Activated CD8-positive, alpha-beta memory T cell treated with anti-CD3 and anti-CD28 coated beads, Interleukin-2, amount 50 U/mL, for 24 hours (primary cell): Measurements from ENCODE around the gene CNDP1.
"Not testable (repeated sequence)": the region's sequence is repeated elsewhere in the genome, so short reads cannot be mapped to it uniquely, and the experiment has no call there.

ENCODE experiments used
- DNase-seq: peaks from one replicate; pipeline ENCODE4 v3.0.0-alpha.2; 2020; ENCODE audit errors: extremely low read depth

The CNDP1 gene

DNA sequence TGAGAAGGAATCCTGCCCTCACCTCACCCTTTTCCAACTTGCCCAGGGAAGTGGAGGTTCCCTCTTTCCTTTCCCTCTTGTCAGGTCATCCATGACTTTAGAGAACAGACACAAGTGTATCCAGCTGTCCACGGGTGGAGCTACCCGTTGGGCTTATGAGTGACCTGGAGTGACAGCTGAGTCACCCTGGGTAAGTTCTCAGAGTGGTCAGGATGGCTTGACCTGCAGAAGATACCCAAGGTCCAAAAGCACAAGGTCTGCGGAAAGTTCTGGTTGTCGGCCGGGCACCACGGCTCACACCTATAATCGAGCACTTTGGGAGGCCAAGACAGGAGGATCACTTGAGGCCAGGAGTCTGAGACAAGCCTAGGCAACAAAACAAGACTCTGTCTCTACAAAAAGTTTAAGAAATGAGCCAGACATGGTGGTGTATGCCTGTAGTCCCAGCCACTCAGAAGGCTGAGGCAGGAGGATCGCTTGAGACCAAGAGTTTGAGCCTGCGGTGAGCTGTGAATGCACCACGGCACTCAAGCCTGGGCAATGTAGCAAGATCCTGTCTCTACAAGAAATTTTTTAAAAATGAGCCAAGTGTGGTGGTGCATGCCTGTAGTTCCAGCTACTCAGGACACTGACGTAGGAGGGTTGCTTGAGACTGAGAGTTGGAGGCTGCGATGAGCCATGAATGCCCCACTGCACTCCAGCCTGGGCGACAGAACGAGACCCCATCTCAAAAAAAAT lies 14.0 kb upstream of the CNDP1 start:
- DNase-seq = no peak

DNA sequence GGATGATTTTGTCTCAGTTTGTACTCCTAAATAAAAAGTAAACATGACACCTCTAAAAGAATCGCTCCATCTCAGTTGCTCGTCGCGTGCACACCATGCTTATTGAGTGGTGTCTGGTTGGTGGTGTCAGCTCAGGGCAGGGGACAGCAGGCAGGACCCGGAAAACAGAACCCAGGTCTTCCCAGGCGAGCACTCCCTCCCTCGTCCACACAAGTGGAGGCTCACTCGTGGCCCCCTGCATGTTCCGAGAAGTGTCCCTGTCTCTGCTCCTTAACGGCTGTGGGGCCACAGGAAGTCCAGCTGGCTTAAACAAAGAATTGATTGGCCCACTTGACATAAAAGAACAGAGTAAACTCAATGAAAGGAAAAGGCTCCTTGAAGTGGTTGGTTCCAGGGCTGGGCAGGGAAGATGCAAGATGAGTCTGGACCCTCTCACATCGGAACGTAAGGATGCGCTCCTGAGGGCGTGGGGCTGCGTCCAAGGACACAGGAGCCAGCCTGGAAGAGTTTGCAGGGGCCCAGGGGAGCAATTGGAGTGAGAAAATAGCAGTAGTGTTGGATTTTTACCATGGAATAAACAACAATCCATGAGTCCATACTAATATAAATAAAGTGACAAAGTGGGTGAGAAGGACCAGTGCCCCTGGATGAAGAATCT lies 13.1 kb upstream of the CNDP1 start:
- no peak for DNase-seq

DNA sequence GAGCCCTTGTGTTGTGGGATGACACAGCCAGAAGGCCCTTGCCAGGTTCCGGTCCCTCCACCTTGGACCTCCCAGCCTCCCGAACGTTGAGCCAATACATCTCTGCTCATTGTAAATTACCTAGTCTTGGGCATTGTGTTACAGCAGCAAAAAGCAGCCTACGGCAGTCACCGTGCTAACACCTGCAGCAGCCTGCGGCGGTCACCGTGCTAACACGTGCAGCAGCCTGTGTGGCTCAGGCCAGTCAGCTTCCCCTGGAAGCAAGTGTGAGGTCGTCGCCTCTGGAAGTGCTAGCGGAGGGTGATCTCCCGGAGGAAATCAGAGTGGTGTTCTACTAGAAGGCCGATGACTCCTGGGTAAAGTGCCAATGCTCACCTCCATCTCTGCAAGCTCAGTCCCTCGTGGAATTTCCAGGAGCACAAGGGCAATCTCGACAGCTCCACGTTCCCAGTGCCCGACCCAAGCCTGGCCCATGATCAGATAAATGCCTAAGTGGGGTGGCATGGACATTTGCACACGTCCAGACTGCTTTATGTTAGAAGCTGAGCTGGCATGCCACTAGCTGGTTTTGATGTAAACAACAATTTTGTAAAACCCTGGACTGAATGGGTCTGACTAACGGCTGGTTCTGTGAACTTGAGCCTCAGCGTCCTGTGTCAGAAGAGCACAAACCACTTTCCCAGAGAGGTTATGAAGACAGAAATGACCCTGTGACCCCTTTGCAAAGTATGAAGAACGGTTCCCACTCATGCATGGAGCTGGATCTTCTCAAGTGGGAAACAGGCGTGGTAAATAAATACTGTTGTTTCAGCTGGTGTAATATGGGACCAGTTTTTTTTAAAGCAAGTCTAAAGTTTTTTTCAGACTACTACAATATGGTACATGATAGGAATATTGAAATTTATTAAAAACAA lies 11.4 kb upstream of the CNDP1 start:
- no peak for DNase-seq

GRCh38 chr18:74524097-74524496 lies 10.2 kb upstream of the CNDP1 start:
- DNase-seq = no peak

- not testable (repeated sequence) for DNase-seq
Observed at GRCh38 chr18:74524915-74525314, 9.4 kb upstream of the CNDP1 start.

DNA sequence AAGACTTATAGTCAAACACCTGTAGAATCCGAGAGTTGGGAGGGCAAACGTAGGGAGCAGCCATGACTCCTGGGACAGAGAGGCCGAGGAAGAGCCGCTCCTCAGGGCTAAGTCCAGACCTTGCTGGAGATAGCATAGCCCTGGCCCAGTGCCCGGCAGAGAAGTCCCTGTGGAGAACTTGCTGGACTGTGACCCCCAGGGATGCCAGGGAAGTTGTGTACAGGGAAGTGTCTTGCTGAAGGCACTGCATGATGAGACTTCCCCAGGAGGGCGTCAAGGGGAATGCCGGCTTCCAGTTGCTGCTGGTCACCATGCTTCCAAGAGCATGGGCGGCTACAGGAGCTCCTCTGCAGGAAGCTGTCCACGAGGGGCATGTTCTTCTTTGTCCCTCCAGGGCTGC lies 8.6 kb upstream of the CNDP1 start:
- DNase-seq = no peak

GRCh38 chr18:74526488-74526887 lies 7.8 kb upstream of the CNDP1 start:
- DNase-seq = no peak

GRCh38 chr18:74528478-74528877 lies 5.8 kb upstream of the CNDP1 start:
- no peak for DNase-seq

GRCh38 chr18:74528913-74529312 lies 5.4 kb upstream of the CNDP1 start:
- no peak for DNase-seq

- no peak for DNase-seq
Observed at GRCh38 chr18:74529378-74529777, 4.9 kb upstream of the CNDP1 start.

DNA sequence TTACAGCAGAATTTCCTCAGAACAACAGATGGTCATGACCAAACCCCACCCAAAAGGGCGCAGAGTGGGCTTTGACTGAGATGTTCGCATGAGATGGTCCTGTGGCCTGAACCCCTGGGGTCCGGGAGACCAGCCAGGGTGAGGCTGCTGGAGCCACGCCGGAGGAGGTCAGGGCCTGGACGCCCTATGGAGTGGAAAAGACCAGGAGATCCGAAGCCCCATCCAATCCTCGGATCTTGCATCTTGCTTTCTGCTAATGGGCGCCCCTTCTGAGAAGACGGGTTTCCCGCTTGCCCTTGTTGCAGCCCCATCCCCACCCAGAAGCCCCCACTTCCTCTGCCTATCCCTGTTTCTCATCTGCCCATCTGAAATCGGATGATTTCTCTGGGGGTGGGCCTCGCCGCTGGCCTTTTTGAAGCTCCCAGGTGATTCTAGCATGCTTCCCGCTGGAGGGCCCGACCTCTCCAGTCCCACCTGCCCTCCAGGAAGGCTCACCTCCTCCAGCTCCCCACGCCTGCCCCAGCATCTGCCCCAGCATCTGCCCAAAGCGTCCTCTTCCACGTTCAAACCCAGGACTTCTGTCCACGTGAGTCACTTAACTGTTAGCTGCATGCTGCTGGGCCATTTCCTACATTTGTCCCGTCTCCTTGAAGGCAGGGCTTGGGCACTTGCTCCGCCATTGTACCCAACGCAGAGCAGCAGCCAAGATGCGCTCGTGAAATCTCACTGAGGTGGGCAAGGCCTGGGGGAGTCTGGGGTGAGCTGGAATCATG lies 4.3 kb upstream of the CNDP1 start:
- DNase-seq = no peak

GRCh38 chr18:74530584-74530862 lies 3.8 kb upstream of the CNDP1 start:
- DNase-seq = no peak

- no peak for DNase-seq
Observed at GRCh38 chr18:74531043-74531442, 3.3 kb upstream of the CNDP1 start.

GRCh38 chr18:74532511-74533025 lies 1.7 kb upstream of the CNDP1 start:
- no peak for DNase-seq

- DNase-seq = no peak
Observed at GRCh38 chr18:74533666-74534065, 634 bp upstream of the CNDP1 start.

DNA sequence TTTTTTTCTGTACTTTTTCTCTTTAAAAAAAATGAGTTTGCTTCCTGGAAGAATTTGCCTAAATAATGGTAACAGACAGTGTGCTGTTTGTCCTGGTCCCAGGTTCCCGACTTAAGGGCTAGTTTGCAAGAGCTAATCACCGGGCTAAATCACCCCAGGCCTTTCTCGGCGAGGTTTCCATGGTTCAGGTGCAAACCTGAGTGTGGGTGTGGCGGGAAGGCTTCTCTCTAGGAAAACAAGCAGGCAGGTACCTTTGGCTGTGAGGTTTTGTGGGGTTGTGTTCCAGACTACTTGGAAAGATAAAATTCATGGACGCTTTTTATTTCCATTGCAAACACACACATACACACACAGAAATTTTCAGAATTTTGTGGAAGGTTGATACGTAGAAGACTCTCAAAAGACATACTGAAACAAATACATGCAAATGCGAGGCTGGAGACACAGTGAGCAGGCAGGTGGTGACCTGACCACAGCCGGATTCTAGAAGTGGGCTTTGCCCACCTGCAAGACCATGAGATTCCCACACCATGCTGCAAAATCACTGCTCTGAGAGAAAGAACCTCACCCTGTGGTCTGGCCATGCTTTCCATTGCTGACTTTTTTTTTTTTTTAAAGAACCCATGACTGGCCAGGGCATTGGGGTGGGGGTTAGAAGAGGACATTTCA lies 815 bp downstream of the CNDP1 start:
- no peak for DNase-seq

DNA sequence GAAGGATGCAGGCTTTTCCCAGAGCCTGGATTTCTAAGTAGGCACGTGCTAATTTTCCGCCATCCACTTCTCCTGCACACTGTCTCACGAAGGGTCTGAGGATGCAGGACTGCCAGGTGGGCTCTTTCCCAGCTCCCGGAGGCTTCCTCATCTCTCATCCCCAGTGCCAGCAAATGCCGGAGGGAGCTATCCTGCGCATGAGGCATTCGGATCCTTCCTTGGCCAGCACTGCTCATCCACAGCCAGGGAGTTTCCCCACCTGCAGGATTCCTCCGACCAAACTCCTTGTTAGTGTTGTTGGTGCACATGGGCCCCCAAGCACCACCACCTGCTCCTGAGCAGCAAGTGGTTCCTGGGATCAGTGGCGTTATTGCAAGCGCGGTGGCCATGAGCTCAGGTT lies 5.0 kb downstream of the CNDP1 start:
- DNase-seq = no peak

DNA sequence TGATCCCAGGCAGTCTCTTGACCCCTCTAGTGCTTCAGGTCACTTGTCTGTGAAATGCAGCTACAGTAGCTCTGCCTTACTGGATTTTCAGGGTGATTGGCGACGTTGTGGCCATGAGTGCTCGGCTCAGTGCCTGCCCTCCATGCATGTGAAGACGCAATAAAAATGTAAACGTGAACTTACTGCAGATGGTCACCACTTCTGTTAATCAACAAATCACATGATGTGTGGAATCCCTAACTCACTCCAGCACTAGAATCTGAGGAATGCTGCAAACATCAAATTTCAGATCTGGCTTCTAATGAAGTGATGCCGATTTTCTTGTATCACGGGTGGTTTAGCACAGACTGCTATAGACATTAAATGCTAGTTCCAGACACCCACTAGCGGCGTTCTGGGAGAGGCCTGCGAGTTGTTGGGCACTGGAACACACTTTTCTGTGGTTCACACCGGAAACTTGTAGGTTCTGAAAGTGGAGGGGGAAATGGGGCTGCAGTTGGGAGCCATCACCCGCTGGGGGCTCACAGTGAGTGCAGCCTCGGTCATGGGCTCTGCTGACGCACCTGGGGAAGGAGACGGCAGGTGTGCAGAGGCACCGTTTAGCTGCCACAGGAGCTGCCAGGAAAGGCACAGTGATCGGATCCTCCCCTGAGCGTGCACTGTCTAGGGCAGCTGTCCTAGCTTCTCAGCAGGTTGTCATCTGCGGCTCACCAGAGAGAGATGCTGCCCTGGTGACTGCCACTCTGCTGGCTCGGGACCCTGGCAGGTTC lies 6.5 kb downstream of the CNDP1 start:
- DNase-seq = no peak

DNA sequence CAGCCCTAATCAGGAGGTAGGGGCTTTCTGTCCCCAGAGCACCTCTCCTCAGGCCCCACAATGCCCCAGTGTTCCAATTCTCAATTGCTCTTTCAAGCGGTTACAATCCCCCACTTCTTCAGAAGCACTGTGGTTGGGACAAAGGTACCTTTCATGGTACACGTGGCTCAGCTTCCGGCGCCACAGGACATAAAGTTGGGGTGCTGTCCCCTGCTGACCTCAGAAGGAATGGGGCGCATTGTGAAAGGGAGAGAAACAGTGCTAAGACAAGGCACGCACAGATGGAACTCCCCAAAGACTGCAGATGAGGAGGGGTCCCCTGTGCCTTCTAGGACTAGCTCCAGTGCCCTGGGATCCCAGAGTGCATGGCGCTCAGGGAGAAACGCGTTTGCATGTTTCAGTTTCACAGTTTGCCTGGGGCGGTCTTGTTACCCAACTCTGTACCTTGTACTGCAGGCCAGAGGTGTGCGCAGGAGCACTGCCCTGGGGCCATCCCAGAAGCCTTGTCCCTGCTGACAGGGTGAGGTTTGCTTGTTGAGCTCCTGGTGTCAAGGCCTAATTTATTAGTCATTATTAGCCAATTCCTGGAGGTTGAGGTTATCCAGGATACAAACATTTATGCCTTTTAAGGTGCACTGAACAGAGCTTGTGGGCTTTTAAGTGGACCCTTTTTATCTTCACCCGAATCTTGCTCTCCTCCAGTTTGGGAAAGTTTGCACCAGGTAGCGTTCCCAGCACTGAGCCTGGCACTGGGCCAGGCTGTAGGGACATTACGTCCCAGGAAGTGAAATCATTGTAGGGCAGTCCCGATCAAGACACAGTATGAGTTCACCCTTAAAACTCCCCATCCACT lies 7.6 kb downstream of the CNDP1 start:
- no peak for DNase-seq

- DNase-seq = no peak
Observed at GRCh38 chr18:74544898-74545297, 10.6 kb downstream of the CNDP1 start.
